Left forelimb (tissue), 1 donor: ENCODE data around the gene HVCN1.
"Not testable (repeated sequence)": the region's sequence is repeated elsewhere in the genome, so short reads cannot be mapped to it uniquely, and the experiment has no call there.

ENCODE experiments used
- DNase-seq: peaks from one replicate; pipeline ENCODE4 v3.0.0-alpha.2; 2018; ENCODE audit warnings: low spot score

HVCN1 gene

DNA sequence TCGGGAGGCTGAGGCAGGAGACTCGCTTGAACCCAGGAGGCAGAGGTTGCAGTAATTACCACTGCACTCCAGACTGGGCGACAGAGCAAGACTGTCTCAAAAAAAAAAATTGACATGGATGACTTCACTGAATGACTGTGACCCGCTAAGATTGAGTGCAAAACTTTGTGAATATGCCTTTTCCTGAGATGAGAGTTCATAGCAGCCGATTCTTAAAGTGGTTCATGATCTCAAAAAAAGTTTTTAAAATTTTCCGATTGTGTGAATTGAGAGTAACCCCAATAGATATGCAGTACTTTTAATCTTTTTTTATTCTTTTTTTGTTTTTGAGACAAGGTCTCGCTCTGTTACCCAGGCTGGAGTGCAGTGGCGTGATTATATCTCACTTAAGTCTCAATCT, 73.7 kb downstream of the HVCN1 start:
- no peak for DNase-seq

GRCh38 chr12:110613771-110614684, 74.9 kb downstream of the HVCN1 start, which contains the start of gene TCTN1:
Gene TCTN1 (plus strand): TSS chr12:110614129. CDS start chr12:110614183, 54 bp downstream.
- peak; percentile 96 for DNase-seq

- DNase-seq = no peak
Measured at GRCh38 chr12:110613071-110613770, 75.7 kb downstream of the HVCN1 start.

DNA sequence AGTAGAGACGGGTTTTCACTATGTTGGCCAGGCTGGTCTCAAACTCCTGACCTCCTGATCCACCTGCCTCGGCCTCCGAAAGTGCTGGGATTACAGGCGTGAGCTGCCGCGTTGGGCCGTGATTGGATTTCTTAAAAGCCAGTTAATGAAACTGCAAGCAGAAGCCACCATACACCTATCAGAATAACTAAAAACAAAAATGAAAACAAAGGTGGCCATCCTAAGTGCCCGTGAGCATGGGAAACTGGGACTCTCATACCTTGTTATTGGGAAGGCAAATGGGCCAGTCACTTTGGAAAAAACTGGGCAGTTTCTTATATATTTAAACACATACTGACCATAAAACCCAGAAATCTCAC, 82.7 kb downstream of the HVCN1 start:
- no peak for DNase-seq

GRCh38 chr12:110602085-110602814, 86.7 kb downstream of the HVCN1 start:
- DNase-seq = not testable (repeated sequence)

- no peak for DNase-seq
Measured at GRCh38 chr12:110600254-110600653, 88.7 kb downstream of the HVCN1 start.

DNA sequence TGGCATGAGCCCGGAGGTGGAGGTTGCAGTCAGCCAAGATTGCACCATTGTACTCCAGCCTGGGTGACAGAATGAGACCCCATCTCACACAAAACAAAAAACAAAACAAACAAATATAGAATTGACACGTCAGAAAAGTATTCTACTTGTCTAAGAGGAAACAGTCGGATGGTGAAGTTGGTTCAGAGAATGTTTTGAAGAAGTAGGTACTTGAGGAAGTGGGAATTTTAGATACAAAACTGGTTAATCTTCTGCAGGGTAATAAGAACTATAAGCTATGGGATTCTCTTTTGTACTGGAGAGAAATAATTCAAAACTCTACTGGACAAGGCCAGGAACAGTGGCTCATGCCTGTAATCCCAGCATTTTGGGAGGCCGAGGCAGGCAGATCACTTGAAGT, 89.6 kb downstream of the HVCN1 start:
- DNase-seq = no peak
